ENCODE data around the gene KMT2E.
A peak's percentile ranks its signal among the peaks of the same experiment; 100 is the strongest.

KMT2E gene

DNA sequence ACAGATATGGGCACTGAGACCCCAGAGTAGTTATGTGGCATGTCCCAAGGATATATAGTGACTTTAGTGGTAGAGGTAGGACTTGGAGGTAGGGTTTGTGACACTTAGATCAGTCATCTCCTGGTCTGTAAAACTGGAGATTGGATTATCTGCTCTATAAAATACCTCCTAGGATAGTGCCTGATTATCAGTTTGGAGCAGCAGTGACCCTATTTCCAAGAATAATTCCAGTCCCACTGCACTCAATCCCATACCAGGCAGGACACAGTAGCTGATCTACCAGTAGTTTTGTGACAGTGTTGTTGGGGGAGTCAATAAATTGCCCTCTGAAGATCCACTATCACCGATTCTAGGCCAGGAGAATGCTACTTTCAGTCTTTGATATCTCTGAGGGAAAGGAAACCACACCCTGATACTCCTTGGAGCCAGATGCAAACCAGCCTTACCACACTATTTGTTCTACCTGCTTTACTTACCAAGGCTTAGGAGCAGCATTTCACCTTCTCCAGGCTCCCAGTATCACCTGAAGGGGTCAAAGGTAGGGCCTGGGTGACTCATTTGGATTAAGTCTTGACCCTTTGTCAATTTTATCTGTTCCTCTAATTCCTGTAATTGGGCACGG is 30.6 kb downstream of the KMT2E start:
- H3K27ac ChIP-seq (ENCODE audit: low read length, poor library complexity, severe bottlenecking): no peak overlapping the region
- H3K4me3 ChIP-seq (ENCODE audit: insufficient read depth in 1 of 2, low read depth in 1 of 2, low read length in 2 of 2): no peak overlapping the region

DNA sequence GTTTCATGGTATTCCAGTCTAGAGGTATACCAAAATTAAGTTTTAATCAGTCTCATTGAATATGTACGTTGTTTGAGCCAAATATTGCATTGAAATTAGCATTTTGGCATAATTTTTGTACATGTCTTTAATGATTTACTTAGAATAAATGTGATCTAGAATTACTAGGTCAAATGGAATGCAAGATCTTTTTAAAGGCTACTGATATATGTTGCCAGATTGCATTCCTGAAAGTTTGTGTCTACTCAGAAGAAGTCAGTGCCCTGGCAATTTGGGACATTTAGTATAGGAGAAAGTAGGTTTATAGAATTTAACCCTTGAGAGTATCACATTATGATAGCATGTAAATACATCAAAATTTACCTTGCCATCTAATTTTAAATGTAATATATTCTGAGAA is 32.4 kb downstream of the KMT2E start:
- Histone ChIP-seq H2BK5ac (ENCODE audit: low read depth, low read length, poor library complexity, severe bottlenecking) (no peak overlapping the region), H2AFZ (ENCODE audit: low read depth, low read length) (no peak overlapping the region), H3K9ac (ENCODE audit: low read length) (peak overlapping the region; percentile 40), H3K14ac (ENCODE audit: low read length in 2 of 2) (no peak overlapping the region), H3K4me1 (ENCODE audit: control insufficient read depth, insufficient read depth, low read depth, low read length) (peaks cover 4% of the 10 kb centered on the region), H2AK5ac (ENCODE audit: low read length, severe bottlenecking) (no peak overlapping the region), H4K8ac (ENCODE audit: low read length) (no peak overlapping the region), H3K27me3 (ENCODE audit: control insufficient read depth in 1 of 2, insufficient read depth in 1 of 2, low read length in 2 of 2) (no peaks in the 10 kb centered on the region), H2BK120ac (ENCODE audit: low read depth, low read length) (no peak overlapping the region), H2BK15ac (ENCODE audit: low read depth, poor library complexity, severe bottlenecking) (no peak overlapping the region), H3K4me3 (ENCODE audit: insufficient read depth in 1 of 2, low read depth in 1 of 2, low read length in 2 of 2) (no peak overlapping the region), H3K18ac (ENCODE audit: low read depth in 1 of 2, low read length in 2 of 2) (no peak overlapping the region), H3K36me3 (ENCODE audit: control insufficient read depth in 1 of 2, insufficient read depth in 2 of 2, low read depth in 1 of 2, low read length in 2 of 2) (peaks cover 19 to 85% of the 10 kb centered on the region in 2 experiments), H2BK12ac (ENCODE audit: low read length in 2 of 2) (no peak overlapping the region), H3K23ac (ENCODE audit: low read length in 2 of 2) (no peak overlapping the region), H3K79me1 (replicated peaks; ENCODE audit: low read length, poor library complexity, severe bottlenecking) (peaks cover 9% of the 10 kb centered on the region), H3K27ac (ENCODE audit: low read length, poor library complexity, severe bottlenecking) (no peak overlapping the region), H3K9me3 (ENCODE audit: control insufficient read depth, low read length) (no peaks in the 10 kb centered on the region), H3K4me2 (ENCODE audit: low read length, poor library complexity, severe bottlenecking) (no peak overlapping the region), H4K91ac (ENCODE audit: low read length) (no peak overlapping the region), H3K4ac (ENCODE audit: low read depth in 1 of 2, low read length in 2 of 2) (no peak overlapping the region)
- WGBS: no CpG with 5 or more reads among the region's 1 CpG
- peak; percentile 29 for DNase-seq

More for the DNA sequence above, 30.6 kb downstream of the KMT2E start:
- no peak overlapping the region for H2AFZ ChIP-seq (ENCODE audit: low read depth, low read length)
- H3K4ac ChIP-seq (ENCODE audit: low read depth in 1 of 2, low read length in 2 of 2): no peak overlapping the region
- no peak overlapping the region for H3K9ac ChIP-seq (ENCODE audit: low read length)
- H3K23ac ChIP-seq (ENCODE audit: low read length in 2 of 2): no peak overlapping the region
- WGBS: 100% methylated on average over 2 of the region's 2 CpGs
- H3K4me2 ChIP-seq (ENCODE audit: low read length, poor library complexity, severe bottlenecking): no peak overlapping the region
- no peaks in the 10 kb centered on the region for H3K9me3 ChIP-seq (ENCODE audit: control insufficient read depth, low read length)
- H4K8ac ChIP-seq (ENCODE audit: low read length): no peak overlapping the region
- peaks cover 17 to 85% of the 10 kb centered on the region in 2 experiments for H3K36me3 ChIP-seq (ENCODE audit: control insufficient read depth in 1 of 2, insufficient read depth in 2 of 2, low read depth in 1 of 2, low read length in 2 of 2)
- no peak overlapping the region for H4K91ac ChIP-seq (ENCODE audit: low read length)
- H2BK5ac ChIP-seq (ENCODE audit: low read depth, low read length, poor library complexity, severe bottlenecking): no peak overlapping the region
- no peak for DNase-seq
- H2BK12ac ChIP-seq (ENCODE audit: low read length in 2 of 2): no peak overlapping the region
- no peak overlapping the region for H2BK15ac ChIP-seq (ENCODE audit: low read depth, poor library complexity, severe bottlenecking)
- peaks cover 8% of the 10 kb centered on the region for H3K79me1 ChIP-seq (replicated peaks; ENCODE audit: low read length, poor library complexity, severe bottlenecking)
- H3K14ac ChIP-seq (ENCODE audit: low read length in 2 of 2): no peak overlapping the region
- H3K18ac ChIP-seq (ENCODE audit: low read depth in 1 of 2, low read length in 2 of 2): no peak overlapping the region
- H2AK5ac ChIP-seq (ENCODE audit: low read length, severe bottlenecking): peak overlapping the region; percentile 49
- no peaks in the 10 kb centered on the region for H3K27me3 ChIP-seq (ENCODE audit: control insufficient read depth in 1 of 2, insufficient read depth in 1 of 2, low read length in 2 of 2)
- H3K4me1 ChIP-seq (ENCODE audit: control insufficient read depth, insufficient read depth, low read depth, low read length): peaks cover 5% of the 10 kb centered on the region
- no peak overlapping the region for H2BK120ac ChIP-seq (ENCODE audit: low read depth, low read length)

DNA sequence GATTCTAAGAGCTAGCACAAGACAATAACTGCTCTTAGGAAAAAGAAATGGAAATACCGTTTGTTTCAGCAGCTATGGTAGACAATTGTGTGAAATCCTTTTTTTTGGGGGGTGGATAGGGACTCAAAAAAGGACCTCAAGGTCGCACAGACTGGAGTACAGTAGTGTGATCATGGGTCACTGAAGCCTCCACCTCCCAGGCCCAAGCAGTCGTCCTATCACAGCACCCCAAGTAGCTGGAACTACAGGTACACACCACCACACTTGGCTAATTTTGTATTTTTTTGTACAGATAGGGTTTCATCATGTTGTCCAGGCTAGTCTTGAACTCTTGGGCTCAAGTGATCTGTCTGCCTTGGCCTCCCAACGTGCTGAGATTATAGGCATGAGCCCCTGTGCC is 33.9 kb downstream of the KMT2E start:
- peak overlapping the region; percentile 45 for H3K27ac ChIP-seq (ENCODE audit: low read length, poor library complexity, severe bottlenecking)
- H3K4me1 ChIP-seq (ENCODE audit: control insufficient read depth, insufficient read depth, low read depth, low read length): peaks cover 4% of the 10 kb centered on the region
- H4K8ac ChIP-seq (ENCODE audit: low read length): no peak overlapping the region
- no peak overlapping the region for H3K18ac ChIP-seq (ENCODE audit: low read depth in 1 of 2, low read length in 2 of 2)
- no peak overlapping the region for H2AFZ ChIP-seq (ENCODE audit: low read depth, low read length)
- peak overlapping the region; percentile 8 for H2BK5ac ChIP-seq (ENCODE audit: low read depth, low read length, poor library complexity, severe bottlenecking)
- H3K9me3 ChIP-seq (ENCODE audit: control insufficient read depth, low read length): no peaks in the 10 kb centered on the region
- 96% methylated on average over 4 of the region's 4 CpGs for whole genome bisulfite sequencing
- H3K4ac ChIP-seq (ENCODE audit: low read depth in 1 of 2, low read length in 2 of 2): no peak overlapping the region
- H3K4me2 ChIP-seq (ENCODE audit: low read length, poor library complexity, severe bottlenecking): peak overlapping the region; percentile 22
- no peaks in the 10 kb centered on the region for H3K27me3 ChIP-seq (ENCODE audit: control insufficient read depth in 1 of 2, insufficient read depth in 1 of 2, low read length in 2 of 2)
- H3K23ac ChIP-seq (ENCODE audit: low read length in 2 of 2): no peak overlapping the region
- H2BK15ac ChIP-seq (ENCODE audit: low read depth, poor library complexity, severe bottlenecking): no peak overlapping the region
- DNase-seq: no peak
- no peak overlapping the region for H3K9ac ChIP-seq (ENCODE audit: low read length)
- H4K91ac ChIP-seq (ENCODE audit: low read length): no peak overlapping the region
- no peak overlapping the region for H2BK120ac ChIP-seq (ENCODE audit: low read depth, low read length)
- H3K14ac ChIP-seq (ENCODE audit: low read length in 2 of 2): no peak overlapping the region
- peaks cover 16 to 83% of the 10 kb centered on the region in 2 experiments for H3K36me3 ChIP-seq (ENCODE audit: control insufficient read depth in 1 of 2, insufficient read depth in 2 of 2, low read depth in 1 of 2, low read length in 2 of 2)
- H3K4me3 ChIP-seq (ENCODE audit: insufficient read depth in 1 of 2, low read depth in 1 of 2, low read length in 2 of 2): no peak overlapping the region
- H3K79me1 ChIP-seq (replicated peaks; ENCODE audit: low read length, poor library complexity, severe bottlenecking): peaks cover 11% of the 10 kb centered on the region
- H2BK12ac ChIP-seq (ENCODE audit: low read length in 2 of 2): no peak overlapping the region
- peak overlapping the region; percentile 48 for H2AK5ac ChIP-seq (ENCODE audit: low read length, severe bottlenecking)

- Histone ChIP-seq H3K14ac (ENCODE audit: low read length in 2 of 2) (no peak overlapping the region), H4K8ac (ENCODE audit: low read length) (no peak overlapping the region), H3K4ac (ENCODE audit: low read depth in 1 of 2, low read length in 2 of 2) (no peak overlapping the region), H3K18ac (ENCODE audit: low read depth in 1 of 2, low read length in 2 of 2) (no peak overlapping the region), H3K4me1 (ENCODE audit: control insufficient read depth, insufficient read depth, low read depth, low read length) (peaks cover 4% of the 10 kb centered on the region), H2AFZ (ENCODE audit: low read depth, low read length) (no peak overlapping the region), H3K27me3 (ENCODE audit: control insufficient read depth in 1 of 2, insufficient read depth in 1 of 2, low read length in 2 of 2) (no peaks in the 10 kb centered on the region), H2BK12ac (ENCODE audit: low read length in 2 of 2) (no peak overlapping the region), H3K4me3 (ENCODE audit: insufficient read depth in 1 of 2, low read depth in 1 of 2, low read length in 2 of 2) (no peak overlapping the region), H2BK5ac (ENCODE audit: low read depth, low read length, poor library complexity, severe bottlenecking) (no peak overlapping the region), H3K9me3 (ENCODE audit: control insufficient read depth, low read length) (no peaks in the 10 kb centered on the region), H3K79me1 (replicated peaks; ENCODE audit: low read length, poor library complexity, severe bottlenecking) (peaks cover 8% of the 10 kb centered on the region), H3K23ac (ENCODE audit: low read length in 2 of 2) (no peak overlapping the region), H3K36me3 (ENCODE audit: control insufficient read depth in 1 of 2, insufficient read depth in 2 of 2, low read depth in 1 of 2, low read length in 2 of 2) (peaks cover 17 to 83% of the 10 kb centered on the region in 2 experiments), H3K4me2 (ENCODE audit: low read length, poor library complexity, severe bottlenecking) (no peak overlapping the region), H3K9ac (ENCODE audit: low read length) (no peak overlapping the region), H2BK15ac (ENCODE audit: low read depth, poor library complexity, severe bottlenecking) (no peak overlapping the region), H2BK120ac (ENCODE audit: low read depth, low read length) (no peak overlapping the region), H2AK5ac (ENCODE audit: low read length, severe bottlenecking) (no peak overlapping the region), H4K91ac (ENCODE audit: low read length) (no peak overlapping the region), H3K27ac (ENCODE audit: low read length, poor library complexity, severe bottlenecking) (no peak overlapping the region)
- WGBS: 97% methylated on average over 1 of the region's 1 CpG
- no peak for DNase-seq
Observed at GRCh38 chr7:105050493-105050892, 36.5 kb downstream of the KMT2E start.

Measured in mesenchymal stem cell (in vitro differentiated cells and primary cell).